Peyer's patch (tissue), 4 donors: Measurements from ENCODE around the gene NNMT.

Experiments
- CTCF ChIP-seq, 6 experiments: fragments of 450-650 bp in 4 of 6; fragments of 200-600 bp in 2 of 6; sonication (generic) in 1 of 6; IDR thresholded peaks; one replicate each; pipeline ENCODE4 v1.5.1; 2017 to 2019; ENCODE audit warnings: antibody characterized with exemption in 6 of 6, mild to moderate bottlenecking in 3 of 6, moderate library complexity in 1 of 6
- POLR2A ChIP-seq, 2 donors: fragments of 450-650 bp; IDR thresholded peaks; one replicate each; pipeline ENCODE4 v1.5.1; 2017; ENCODE audit warnings: antibody characterized with exemption in 2 of 2, mild to moderate bottlenecking in 2 of 2, moderate library complexity in 2 of 2

- no peak for TF ChIP-seq CTCF (IDR thresholded peaks at IDR 0.05)
- no peak for TF ChIP-seq POLR2A (IDR thresholded peaks at IDR 0.05)
These were observed 590 bp downstream of the NNMT start for GRCh38 chr11:114296605-114297372.
